ENCODE results near the gene HMCN2. TPM values are rescaled to one million over a fixed set of nuclear protein-coding genes. Genes with fewer than 3 reads are reported as not detected.

HMCN2 gene
- total and polyA plus RNA-seq, 2 donors = 0.90 to 2.2 TPM

- H3K4me1 ChIP-seq (ENCODE audit: control insufficient read depth in 2 of 2, insufficient read depth in 2 of 2, low read length in 2 of 2) = no peaks in the 10 kb centered on the region
- H3K36me3 ChIP-seq (ENCODE audit: control insufficient read depth in 2 of 2, insufficient read depth in 2 of 2, low read length in 1 of 2) = no peaks in the 10 kb centered on the region
- peaks cover 0 to 2% of the 10 kb centered on the region in 2 donors for H3K27me3 ChIP-seq (ENCODE audit: control insufficient read depth in 2 of 2, insufficient read depth in 1 of 2, low read length in 1 of 2)
- DNase-seq (ENCODE audit: low read depth in 6 of 9, low spot score in 9 of 9) = no peak
- H3K4me3 ChIP-seq (ENCODE audit: low read length in 2 of 2) = no peak overlapping the region
- WGBS = 97% methylated on average over 5 of the region's 5 CpGs
- no peak overlapping the region for H3K27ac ChIP-seq (ENCODE audit: low read depth in 1 of 2, low read length in 1 of 2)
- no peaks in the 10 kb centered on the region for H3K9me3 ChIP-seq (ENCODE audit: control insufficient read depth in 2 of 2, insufficient read depth in 1 of 2, low read length in 1 of 2)
Observed at GRCh38 chr9:130307667-130307943, 42.0 kb downstream of the HMCN2 start.

- DNase-seq (ENCODE audit: low read depth in 6 of 9, low spot score in 9 of 9) = no peak
- H3K27ac ChIP-seq (ENCODE audit: low read depth in 1 of 2, low read length in 1 of 2) = no peak overlapping the region
- H3K27me3 ChIP-seq (ENCODE audit: control insufficient read depth in 2 of 2, insufficient read depth in 1 of 2, low read length in 1 of 2) = peaks cover 0 to 2% of the 10 kb centered on the region in 2 donors
- H3K4me3 ChIP-seq (ENCODE audit: low read length in 2 of 2) = no peak overlapping the region
- no peaks in the 10 kb centered on the region for H3K4me1 ChIP-seq (ENCODE audit: control insufficient read depth in 2 of 2, insufficient read depth in 2 of 2, low read length in 2 of 2)
- no peaks in the 10 kb centered on the region for H3K9me3 ChIP-seq (ENCODE audit: control insufficient read depth in 2 of 2, insufficient read depth in 1 of 2, low read length in 1 of 2)
- 92% methylated on average over 14 of the region's 14 CpGs for WGBS
- no peaks in the 10 kb centered on the region for H3K36me3 ChIP-seq (ENCODE audit: control insufficient read depth in 2 of 2, insufficient read depth in 2 of 2, low read length in 1 of 2)
Observed at GRCh38 chr9:130308081-130308571, 42.6 kb downstream of the HMCN2 start.

GRCh38 chr9:130309689-130310455 is 44.3 kb downstream of the HMCN2 start:
- Histone ChIP-seq H3K36me3 (ENCODE audit: control insufficient read depth in 2 of 2, insufficient read depth in 2 of 2, low read length in 1 of 2) (no peaks in the 10 kb centered on the region), H3K4me1 (ENCODE audit: control insufficient read depth in 2 of 2, insufficient read depth in 2 of 2, low read length in 2 of 2) (peaks cover 0 to 3% of the 10 kb centered on the region in 2 donors), H3K27ac (ENCODE audit: low read depth in 1 of 2, low read length in 1 of 2) (no peak overlapping the region), H3K9me3 (ENCODE audit: control insufficient read depth in 2 of 2, insufficient read depth in 1 of 2, low read length in 1 of 2) (no peaks in the 10 kb centered on the region), H3K27me3 (ENCODE audit: control insufficient read depth in 2 of 2, insufficient read depth in 1 of 2, low read length in 1 of 2) (no peaks in the 10 kb centered on the region), H3K4me3 (ENCODE audit: low read length in 2 of 2) (no peak overlapping the region)
- no peak for DNase-seq (ENCODE audit: low read depth in 6 of 9, low spot score in 9 of 9)
- 96% methylated on average over 13 of the region's 13 CpGs for WGBS

GRCh38 chr9:130310456-130310855 is 44.9 kb downstream of the HMCN2 start:
- WGBS = 95% methylated on average over 9 of the region's 9 CpGs

GRCh38 chr9:130311003-130311402 is 45.4 kb downstream of the HMCN2 start:
- no peaks in the 10 kb centered on the region for H3K36me3 ChIP-seq (ENCODE audit: control insufficient read depth in 2 of 2, insufficient read depth in 2 of 2, low read length in 1 of 2)
- H3K4me3 ChIP-seq (ENCODE audit: low read length in 2 of 2) = no peak overlapping the region
- no peak overlapping the region for H3K27ac ChIP-seq (ENCODE audit: low read depth in 1 of 2, low read length in 1 of 2)
- DNase-seq (ENCODE audit: low read depth in 6 of 9, low spot score in 9 of 9) = no peak
- H3K9me3 ChIP-seq (ENCODE audit: control insufficient read depth in 2 of 2, insufficient read depth in 1 of 2, low read length in 1 of 2) = no peaks in the 10 kb centered on the region
- H3K27me3 ChIP-seq (ENCODE audit: control insufficient read depth in 2 of 2, insufficient read depth in 1 of 2, low read length in 1 of 2) = no peaks in the 10 kb centered on the region
- peaks cover 0 to 6% of the 10 kb centered on the region in 2 donors for H3K4me1 ChIP-seq (ENCODE audit: control insufficient read depth in 2 of 2, insufficient read depth in 2 of 2, low read length in 2 of 2)
- WGBS = 92% methylated on average over 10 of the region's 10 CpGs

More at GRCh38 chr9:130310456-130310855, 44.9 kb downstream of the HMCN2 start:
- Histone ChIP-seq H3K4me3 (ENCODE audit: low read length in 2 of 2) (no peak overlapping the region), H3K27me3 (ENCODE audit: control insufficient read depth in 2 of 2, insufficient read depth in 1 of 2, low read length in 1 of 2) (no peaks in the 10 kb centered on the region), H3K36me3 (ENCODE audit: control insufficient read depth in 2 of 2, insufficient read depth in 2 of 2, low read length in 1 of 2) (no peaks in the 10 kb centered on the region), H3K27ac (ENCODE audit: low read depth in 1 of 2, low read length in 1 of 2) (no peak overlapping the region), H3K4me1 (ENCODE audit: control insufficient read depth in 2 of 2, insufficient read depth in 2 of 2, low read length in 2 of 2) (peaks cover 0 to 4% of the 10 kb centered on the region in 2 donors), H3K9me3 (ENCODE audit: control insufficient read depth in 2 of 2, insufficient read depth in 1 of 2, low read length in 1 of 2) (no peaks in the 10 kb centered on the region)
- DNase-seq (ENCODE audit: low read depth in 6 of 9, low spot score in 9 of 9) = no peak

GRCh38 chr9:130311408-130312140 is 46.0 kb downstream of the HMCN2 start:
- WGBS = 88% methylated on average over 14 of the region's 14 CpGs
- no peak for DNase-seq (ENCODE audit: low read depth in 6 of 9, low spot score in 9 of 9)
- no peaks in the 10 kb centered on the region for H3K27me3 ChIP-seq (ENCODE audit: control insufficient read depth in 2 of 2, insufficient read depth in 1 of 2, low read length in 1 of 2)

GRCh38 chr9:130313103-130313858 is 47.7 kb downstream of the HMCN2 start:
- no peak for DNase-seq (ENCODE audit: low read depth in 6 of 9, low spot score in 9 of 9)
- Histone ChIP-seq H3K27me3 (ENCODE audit: control insufficient read depth in 2 of 2, insufficient read depth in 1 of 2, low read length in 1 of 2) (peaks cover 0 to 4% of the 10 kb centered on the region in 2 donors), H3K4me1 (ENCODE audit: control insufficient read depth in 2 of 2, insufficient read depth in 2 of 2, low read length in 2 of 2) (peaks cover 0 to 6% of the 10 kb centered on the region in 2 donors), H3K9me3 (ENCODE audit: control insufficient read depth in 2 of 2, insufficient read depth in 1 of 2, low read length in 1 of 2) (no peaks in the 10 kb centered on the region), H3K36me3 (ENCODE audit: control insufficient read depth in 2 of 2, insufficient read depth in 2 of 2, low read length in 1 of 2) (no peaks in the 10 kb centered on the region), H3K27ac (ENCODE audit: low read depth in 1 of 2, low read length in 1 of 2) (no peak overlapping the region), H3K4me3 (ENCODE audit: low read length in 2 of 2) (no peak overlapping the region)
- WGBS = 85% methylated on average over 16 of the region's 16 CpGs

More at GRCh38 chr9:130311408-130312140, 46.0 kb downstream of the HMCN2 start:
- H3K36me3 ChIP-seq (ENCODE audit: control insufficient read depth in 2 of 2, insufficient read depth in 2 of 2, low read length in 1 of 2) = no peaks in the 10 kb centered on the region
- peaks cover 0 to 6% of the 10 kb centered on the region in 2 donors for H3K4me1 ChIP-seq (ENCODE audit: control insufficient read depth in 2 of 2, insufficient read depth in 2 of 2, low read length in 2 of 2)
- H3K27ac ChIP-seq (ENCODE audit: low read depth in 1 of 2, low read length in 1 of 2) = no peak overlapping the region
- H3K9me3 ChIP-seq (ENCODE audit: control insufficient read depth in 2 of 2, insufficient read depth in 1 of 2, low read length in 1 of 2) = no peaks in the 10 kb centered on the region
- no peak overlapping the region for H3K4me3 ChIP-seq (ENCODE audit: low read length in 2 of 2)

GRCh38 chr9:130315446-130316226 is 50.1 kb downstream of the HMCN2 start:
- Histone ChIP-seq H3K36me3 (ENCODE audit: control insufficient read depth in 2 of 2, insufficient read depth in 2 of 2, low read length in 1 of 2) (no peaks in the 10 kb centered on the region), H3K4me3 (ENCODE audit: low read length in 2 of 2) (no peak overlapping the region), H3K4me1 (ENCODE audit: control insufficient read depth in 2 of 2, insufficient read depth in 2 of 2, low read length in 2 of 2) (peaks cover 0 to 6% of the 10 kb centered on the region in 2 donors), H3K9me3 (ENCODE audit: control insufficient read depth in 2 of 2, insufficient read depth in 1 of 2, low read length in 1 of 2) (no peaks in the 10 kb centered on the region), H3K27me3 (ENCODE audit: control insufficient read depth in 2 of 2, insufficient read depth in 1 of 2, low read length in 1 of 2) (peaks cover 0 to 16% of the 10 kb centered on the region in 2 donors), H3K27ac (ENCODE audit: low read depth in 1 of 2, low read length in 1 of 2) (no peak overlapping the region)
- WGBS = 85% methylated on average over 13 of the region's 13 CpGs
- no peak for DNase-seq (ENCODE audit: low read depth in 6 of 9, low spot score in 9 of 9)
